Measurements from ENCODE around the gene KIAA0825.
A peak's percentile ranks its signal among the peaks of the same experiment; 100 is the strongest.

KIAA0825 gene

DNA sequence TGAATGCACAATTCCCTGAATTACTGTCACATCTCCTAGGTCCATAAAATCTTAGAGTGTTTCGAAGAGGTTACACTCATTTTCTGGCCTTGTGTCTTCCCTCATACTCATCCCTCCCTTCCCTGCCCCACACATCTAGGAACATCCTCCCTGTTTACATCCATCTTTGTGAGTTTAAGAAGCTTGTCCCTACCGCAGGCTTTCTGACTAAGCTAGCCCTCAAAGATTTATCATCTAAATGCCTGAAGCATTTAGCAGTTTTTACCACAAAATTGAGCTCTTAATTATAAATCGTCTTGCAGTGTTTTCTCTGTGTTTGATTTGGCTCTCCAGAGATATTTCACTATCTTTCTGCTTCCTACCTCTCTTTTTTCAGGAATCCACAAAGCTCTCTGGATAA, 374.8 kb downstream of the KIAA0825 start:
- TF ChIP-seq CTCF (conservative IDR thresholded peaks at IDR 0.05; ENCODE audit: low read depth, low read length) = no peak
- H3K4me3 ChIP-seq (ENCODE audit: low read length) = no peak overlapping the region
- DNase-seq (ENCODE audit: low read depth) = no peak

- no peak overlapping the region for H3K4me3 ChIP-seq (ENCODE audit: low read length)
- no peak for TF ChIP-seq CTCF (conservative IDR thresholded peaks at IDR 0.05; ENCODE audit: low read depth, low read length)
- DNase-seq (ENCODE audit: low read depth) = peak; percentile 41
Observed at GRCh38 chr5:94240993-94241651, 377.3 kb downstream of the KIAA0825 start.

- no peak for DNase-seq (ENCODE audit: low read depth)
- H3K4me3 ChIP-seq (ENCODE audit: low read length) = no peak overlapping the region
- TF ChIP-seq CTCF (conservative IDR thresholded peaks at IDR 0.05; ENCODE audit: low read depth, low read length) = no peak
Observed at GRCh38 chr5:94240596-94240992, 377.8 kb downstream of the KIAA0825 start.

DNA sequence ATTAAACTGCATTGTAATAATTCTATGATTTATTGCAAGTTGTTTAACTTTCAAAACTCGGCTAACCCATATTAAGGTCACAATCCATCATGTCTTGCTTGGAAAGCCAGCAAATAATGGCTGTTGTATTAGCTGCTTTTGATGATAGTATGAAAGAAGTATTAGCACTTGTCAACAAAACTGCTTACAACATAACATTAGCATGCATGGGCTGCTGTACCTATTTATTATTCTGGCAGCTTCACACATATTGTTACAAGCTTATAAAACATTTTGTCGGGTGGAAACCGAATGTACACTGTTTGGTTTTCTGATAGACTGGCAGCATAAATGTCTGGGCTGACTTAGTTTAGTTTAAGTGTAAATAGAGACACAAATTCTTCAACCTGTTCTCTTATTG, 378.3 kb downstream of the KIAA0825 start:
- TF ChIP-seq CTCF (conservative IDR thresholded peaks at IDR 0.05; ENCODE audit: low read depth, low read length) = no peak
- no peak for DNase-seq (ENCODE audit: low read depth)
- H3K4me3 ChIP-seq (ENCODE audit: low read length) = no peak overlapping the region

- no peak overlapping the region for H3K4me3 ChIP-seq (ENCODE audit: low read length)
- TF ChIP-seq CTCF (conservative IDR thresholded peaks at IDR 0.05; ENCODE audit: low read depth, low read length) = no peak
- DNase-seq (ENCODE audit: low read depth) = no peak
Observed at GRCh38 chr5:94239266-94239665, 379.1 kb downstream of the KIAA0825 start.

- no peak overlapping the region for H3K4me3 ChIP-seq (ENCODE audit: low read length)
- no peak for TF ChIP-seq CTCF (conservative IDR thresholded peaks at IDR 0.05; ENCODE audit: low read depth, low read length)
- no peak for DNase-seq (ENCODE audit: low read depth)
Observed at GRCh38 chr5:94234987-94235386, 383.4 kb downstream of the KIAA0825 start.

DNA sequence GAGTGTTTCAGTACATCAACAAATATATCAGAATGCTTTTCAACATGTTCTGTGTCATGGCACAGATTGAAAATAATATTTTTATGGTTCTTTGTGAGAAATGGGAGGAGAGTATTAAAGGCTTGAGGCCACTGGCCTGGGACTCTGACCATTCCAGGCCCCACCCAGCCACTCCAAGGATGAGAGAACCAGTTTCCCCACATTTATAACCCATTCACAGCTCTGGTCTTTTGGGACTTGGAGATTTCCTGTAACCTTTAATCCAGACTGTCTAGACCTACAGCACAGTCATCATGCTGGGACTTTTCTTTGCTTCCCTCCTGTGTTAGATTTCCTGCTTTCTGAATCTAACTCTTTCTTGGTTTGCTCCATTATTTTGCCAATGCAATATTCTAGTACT, 389.6 kb downstream of the KIAA0825 start:
- no peak for DNase-seq (ENCODE audit: low read depth)
- TF ChIP-seq CTCF (conservative IDR thresholded peaks at IDR 0.05; ENCODE audit: low read depth, low read length) = no peak
- no peak overlapping the region for H3K4me3 ChIP-seq (ENCODE audit: low read length)

Measured in retinal pigment epithelial cell (primary cell).